ENCODE data around the gene EPB41L1. TPM values are rescaled to one million over a fixed set of nuclear protein-coding genes. Genes with fewer than 3 reads are reported as not detected.

The EPB41L1 gene
- under 1 TPM; 0.17 to 0.30 TPM for total RNA-seq
- not detected for polyA plus RNA-seq

- peak in 3 of 5 donors; percentile 9 to 15 (median 9) for DNase-seq
- no peak within 1 kb of the TSS for H3K27ac ChIP-seq (ENCODE audit: low read depth, low read length)
- H3K27me3 ChIP-seq (ENCODE audit: insufficient read depth, low read length): peaks cover 15% of the 10 kb centered on the region
- CTCF ChIA-PET (ENCODE audit: partially characterized antibody): interaction anchor here (1.3 to 1.6 kb wide), 2 partner anchors 47 to 162 kb away, joined by 3 to 7 read pairs; no protein-coding TSS in a partner anchor
- H3K4me3 ChIP-seq (ENCODE audit: low read length in 2 of 2): no peak within 1 kb of the TSS
- H3K9me3 ChIP-seq (ENCODE audit: control insufficient read depth in 1 of 2, low read length in 2 of 2): no peaks in the 10 kb centered on the region
- H3K36me3 ChIP-seq (ENCODE audit: insufficient read depth, low read length): no peaks in the 10 kb centered on the region
- H3K27ac Mint-ChIP-seq: peak within 1 kb of the TSS in 1 of 7 donors; percentile 36
- peaks cover 14 to 30% of the 10 kb centered on the region in 2 donors for H3K27me3 Mint-ChIP-seq
- POLR2A ChIA-PET (ENCODE audit: partially characterized antibody): no interaction called here
- H3K4me1 ChIP-seq (ENCODE audit: insufficient read depth, low read length): peaks cover 6% of the 10 kb centered on the region
- H3K4me3 Mint-ChIP-seq: peak within 1 kb of the TSS in 6 of 8 donors; percentile 43 to 75 (median 69)
- H3K4me1 Mint-ChIP-seq: peaks cover 0 to 4% (median 2%) of the 10 kb centered on the region in 4 donors
- intact Hi-C loops (cut with micrococcal nuclease): no loop called here
- no peaks in the 10 kb centered on the region for H3K36me3 Mint-ChIP-seq
- H3K9me3 Mint-ChIP-seq: no peaks in the 10 kb centered on the region
Measured at GRCh38 chr20:36154700-36155628, at the start of gene EPB41L1. Gene EPB41L1, plus strand, starts transcription at chr20:36154740. Its CDS starts 19,038 bp downstream, at chr20:36173778.

DNA sequence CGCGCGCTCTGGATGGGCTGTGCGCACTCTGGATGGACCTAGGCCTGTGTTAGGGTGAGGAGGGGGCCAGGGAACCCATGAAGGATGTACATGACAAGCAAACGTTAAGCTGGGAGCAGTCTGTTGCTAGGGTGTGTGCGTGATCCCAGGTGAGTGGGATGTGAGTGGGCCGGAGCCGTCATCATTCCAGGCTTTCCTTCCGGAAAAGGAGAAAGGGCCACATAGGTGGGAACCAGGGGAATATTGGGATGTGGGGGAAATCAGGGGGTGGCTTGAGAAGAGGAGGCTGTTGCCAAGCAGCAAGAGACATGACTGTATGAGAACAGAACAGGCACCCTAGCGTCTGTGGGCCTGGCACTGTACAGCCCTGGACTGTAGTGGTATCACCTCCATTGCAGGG is 49.7 kb upstream of the EPB41L1 start:
- H3K27me3 Mint-ChIP-seq: peaks cover 0 to 4% of the 10 kb centered on the region in 2 donors
- H3K27ac Mint-ChIP-seq: no peak overlapping the region
- POLR2A ChIA-PET (ENCODE audit: partially characterized antibody): no interaction called here
- Histone ChIP-seq H3K36me3 (ENCODE audit: insufficient read depth, low read length) (no peaks in the 10 kb centered on the region), H3K9me3 (ENCODE audit: control insufficient read depth in 1 of 2, low read length in 2 of 2) (no peaks in the 10 kb centered on the region), H3K27me3 (ENCODE audit: insufficient read depth, low read length) (no peaks in the 10 kb centered on the region), H3K4me1 (ENCODE audit: insufficient read depth, low read length) (no peaks in the 10 kb centered on the region), H3K27ac (ENCODE audit: low read depth, low read length) (no peak overlapping the region), H3K4me3 (ENCODE audit: low read length in 2 of 2) (no peak overlapping the region)
- peaks cover 0 to 1% (median 0%) of the 10 kb centered on the region in 8 donors for H3K9me3 Mint-ChIP-seq
- no peak overlapping the region for H3K4me3 Mint-ChIP-seq
- H3K4me1 Mint-ChIP-seq: no peaks in the 10 kb centered on the region
- H3K36me3 Mint-ChIP-seq: no peaks in the 10 kb centered on the region
- DNase-seq: no peak
- intact Hi-C loops (cut with micrococcal nuclease): no loop called here
- CTCF ChIA-PET (ENCODE audit: partially characterized antibody): no interaction called here

- POLR2A ChIA-PET (ENCODE audit: partially characterized antibody): no interaction called here
- Histone ChIP-seq H3K27me3 (ENCODE audit: insufficient read depth, low read length) (no peaks in the 10 kb centered on the region), H3K4me3 (ENCODE audit: low read length in 2 of 2) (no peak overlapping the region), H3K9me3 (ENCODE audit: control insufficient read depth in 1 of 2, low read length in 2 of 2) (no peaks in the 10 kb centered on the region), H3K27ac (ENCODE audit: low read depth, low read length) (no peak overlapping the region), H3K4me1 (ENCODE audit: insufficient read depth, low read length) (no peaks in the 10 kb centered on the region), H3K36me3 (ENCODE audit: insufficient read depth, low read length) (no peaks in the 10 kb centered on the region)
- H3K27me3 Mint-ChIP-seq: peaks cover 0 to 4% of the 10 kb centered on the region in 2 donors
- no peak overlapping the region for H3K4me3 Mint-ChIP-seq
- H3K9me3 Mint-ChIP-seq: peaks cover 0 to 1% (median 0%) of the 10 kb centered on the region in 8 donors
- no peak overlapping the region for H3K27ac Mint-ChIP-seq
- H3K36me3 Mint-ChIP-seq: no peaks in the 10 kb centered on the region
- no peaks in the 10 kb centered on the region for H3K4me1 Mint-ChIP-seq
- CTCF ChIA-PET (ENCODE audit: partially characterized antibody): no interaction called here
- DNase-seq: no peak
- intact Hi-C loops (cut with micrococcal nuclease): no loop called here
Measured at GRCh38 chr20:36105711-36106226, 48.8 kb upstream of the EPB41L1 start.

DNA sequence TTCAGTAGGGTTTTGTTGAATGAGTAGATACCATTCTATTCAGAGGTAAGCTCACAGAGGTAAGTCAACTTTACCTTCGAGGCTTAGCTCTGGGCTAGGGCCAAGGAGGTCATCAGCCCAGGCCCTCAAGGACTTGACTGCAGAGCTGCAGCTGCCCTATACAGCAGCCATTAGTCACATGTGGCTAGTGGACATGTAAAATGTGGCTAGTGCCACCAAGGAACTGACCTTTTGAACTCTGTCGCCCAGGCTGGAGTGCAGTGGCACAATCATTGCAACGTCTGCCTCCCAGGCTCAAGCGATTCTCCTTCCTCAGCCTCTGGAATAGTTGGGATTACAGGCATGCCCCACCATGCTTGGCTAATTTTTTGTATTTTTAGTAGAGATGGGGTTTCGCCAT is 47.9 kb upstream of the EPB41L1 start:
- Mint-ChIP-seq H3K27me3 (peaks cover 0 to 4% of the 10 kb centered on the region in 2 donors), H3K4me1 (no peaks in the 10 kb centered on the region), H3K9me3 (peaks cover 0 to 1% (median 0%) of the 10 kb centered on the region in 8 donors), H3K36me3 (no peaks in the 10 kb centered on the region), H3K4me3 (no peak overlapping the region), H3K27ac (no peak overlapping the region)
- Histone ChIP-seq H3K4me1 (ENCODE audit: insufficient read depth, low read length) (no peaks in the 10 kb centered on the region), H3K27me3 (ENCODE audit: insufficient read depth, low read length) (no peaks in the 10 kb centered on the region), H3K27ac (ENCODE audit: low read depth, low read length) (no peak overlapping the region), H3K9me3 (ENCODE audit: control insufficient read depth in 1 of 2, low read length in 2 of 2) (no peaks in the 10 kb centered on the region), H3K36me3 (ENCODE audit: insufficient read depth, low read length) (no peaks in the 10 kb centered on the region), H3K4me3 (ENCODE audit: low read length in 2 of 2) (no peak overlapping the region)
- POLR2A ChIA-PET (ENCODE audit: partially characterized antibody): no interaction called here
- DNase-seq: no peak
- intact Hi-C loops (cut with micrococcal nuclease): no loop called here
- CTCF ChIA-PET (ENCODE audit: partially characterized antibody): interaction anchor here (0.7 kb wide), 1 partner anchor 382 kb away, joined by 4 read pairs; no protein-coding TSS in a partner anchor

- no peak for DNase-seq
- no peak overlapping the region for H3K4me3 ChIP-seq (ENCODE audit: low read length in 2 of 2)
- POLR2A ChIA-PET (ENCODE audit: partially characterized antibody): no interaction called here
- no peaks in the 10 kb centered on the region for H3K36me3 Mint-ChIP-seq
- intact Hi-C loops (cut with micrococcal nuclease): no loop called here
- no peaks in the 10 kb centered on the region for H3K9me3 ChIP-seq (ENCODE audit: control insufficient read depth in 1 of 2, low read length in 2 of 2)
- CTCF ChIA-PET (ENCODE audit: partially characterized antibody): interaction anchor here (1.9 kb wide), 1 partner anchor 111 kb away, joined by 4 read pairs; no protein-coding TSS in a partner anchor
- peaks cover 0 to 6% of the 10 kb centered on the region in 2 donors for H3K27me3 Mint-ChIP-seq
- peaks cover 0 to under 1% (median 0%) of the 10 kb centered on the region in 8 donors for H3K9me3 Mint-ChIP-seq
- H3K4me1 Mint-ChIP-seq: no peaks in the 10 kb centered on the region
- H3K4me1 ChIP-seq (ENCODE audit: insufficient read depth, low read length): no peaks in the 10 kb centered on the region
- H3K36me3 ChIP-seq (ENCODE audit: insufficient read depth, low read length): no peaks in the 10 kb centered on the region
- no peaks in the 10 kb centered on the region for H3K27me3 ChIP-seq (ENCODE audit: insufficient read depth, low read length)
- H3K27ac ChIP-seq (ENCODE audit: low read depth, low read length): no peak overlapping the region
- H3K4me3 Mint-ChIP-seq: no peak overlapping the region
- H3K27ac Mint-ChIP-seq: no peak overlapping the region
Measured at GRCh38 chr20:36107881-36108280, 46.7 kb upstream of the EPB41L1 start.

DNA sequence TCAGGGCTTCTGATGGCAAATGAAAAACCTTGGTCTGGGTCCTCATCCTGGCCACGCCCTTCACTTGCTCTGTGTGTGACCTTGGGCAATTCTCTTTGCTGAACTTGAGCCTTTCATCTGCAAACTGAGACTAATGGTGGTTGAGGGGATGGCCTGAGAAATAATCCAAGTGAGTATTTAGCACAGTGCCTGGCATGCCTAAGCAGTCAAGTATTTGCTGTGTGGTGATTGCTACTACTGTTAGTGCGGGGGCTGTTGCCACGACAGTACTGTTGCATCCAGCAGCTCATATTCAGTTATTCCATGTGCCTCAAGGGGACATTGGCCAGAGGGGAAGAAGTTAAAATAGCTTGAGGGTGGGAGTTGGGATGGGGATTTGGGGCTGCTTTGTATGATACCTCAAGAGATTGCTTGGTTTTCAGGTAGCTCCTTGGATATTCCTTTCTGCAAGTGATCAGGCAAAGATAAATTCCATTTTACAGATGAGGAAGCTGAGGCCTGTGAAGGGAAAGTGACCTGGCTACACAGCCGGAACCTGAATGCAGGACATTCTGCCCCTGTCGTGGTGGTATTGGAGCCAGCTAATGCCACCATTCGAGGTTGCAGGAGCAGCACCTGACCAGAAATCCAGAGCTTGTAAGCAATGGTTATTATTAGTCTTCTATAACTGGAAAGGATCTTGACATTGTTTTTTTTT is 45.1 kb upstream of the EPB41L1 start:
- Mint-ChIP-seq H3K27ac (no peak overlapping the region), H3K4me3 (no peak overlapping the region), H3K36me3 (no peaks in the 10 kb centered on the region), H3K9me3 (no peaks in the 10 kb centered on the region), H3K4me1 (no peaks in the 10 kb centered on the region), H3K27me3 (peaks cover 3 to 4% of the 10 kb centered on the region in 2 donors)
- H3K4me1 ChIP-seq (ENCODE audit: insufficient read depth, low read length): no peaks in the 10 kb centered on the region
- ChIA-PET POLR2A (ENCODE audit: partially characterized antibody) (no interaction called here), CTCF (ENCODE audit: partially characterized antibody) (interaction anchor here (0.8 to 1.9 kb wide), 2 partner anchors 113 to 115 kb away, joined by 3 to 4 read pairs; no protein-coding TSS in a partner anchor)
- H3K36me3 ChIP-seq (ENCODE audit: insufficient read depth, low read length): no peaks in the 10 kb centered on the region
- H3K4me3 ChIP-seq (ENCODE audit: low read length in 2 of 2): no peak overlapping the region
- H3K27ac ChIP-seq (ENCODE audit: low read depth, low read length): no peak overlapping the region
- no peaks in the 10 kb centered on the region for H3K27me3 ChIP-seq (ENCODE audit: insufficient read depth, low read length)
- H3K9me3 ChIP-seq (ENCODE audit: control insufficient read depth in 1 of 2, low read length in 2 of 2): no peaks in the 10 kb centered on the region
- DNase-seq: no peak
- intact Hi-C loops (cut with micrococcal nuclease): no loop called here

- Mint-ChIP-seq H3K4me3 (no peak overlapping the region), H3K4me1 (no peaks in the 10 kb centered on the region), H3K36me3 (no peaks in the 10 kb centered on the region), H3K27me3 (peaks cover 6 to 9% of the 10 kb centered on the region in 2 donors), H3K27ac (peak overlapping the region in 1 of 7 donors; percentile 23), H3K9me3 (no peaks in the 10 kb centered on the region)
- H3K36me3 ChIP-seq (ENCODE audit: insufficient read depth, low read length): no peaks in the 10 kb centered on the region
- intact Hi-C loops (cut with micrococcal nuclease): no loop called here
- H3K9me3 ChIP-seq (ENCODE audit: control insufficient read depth in 1 of 2, low read length in 2 of 2): no peaks in the 10 kb centered on the region
- no peaks in the 10 kb centered on the region for H3K27me3 ChIP-seq (ENCODE audit: insufficient read depth, low read length)
- H3K4me1 ChIP-seq (ENCODE audit: insufficient read depth, low read length): no peaks in the 10 kb centered on the region
- ChIA-PET POLR2A (ENCODE audit: partially characterized antibody) (interaction anchor here (0.6 kb wide), 1 partner anchor 48 kb away, joined by 3 read pairs; no protein-coding TSS in a partner anchor), CTCF (ENCODE audit: partially characterized antibody) (interaction anchor here (1.3 to 1.4 kb wide), 3 partner anchors 15 to 27 kb away, joined by 3 read pairs; no protein-coding TSS in a partner anchor)
- no peak overlapping the region for H3K27ac ChIP-seq (ENCODE audit: low read depth, low read length)
- DNase-seq: no peak
- no peak overlapping the region for H3K4me3 ChIP-seq (ENCODE audit: low read length in 2 of 2)
Measured at GRCh38 chr20:36110994-36111393, 43.5 kb upstream of the EPB41L1 start.
